ENCODE measurements around the gene JPH2.

JPH2 gene

GRCh38 chr20:44153636-44154043 is 33.3 kb downstream of the JPH2 start:
- Histone ChIP-seq H3K4me2 (ENCODE audit: low read depth, low read length) (no peak overlapping the region), H4K20me1 (ENCODE audit: insufficient read depth, low read length) (no peaks in the 10 kb centered on the region), H3K4me3 (ENCODE audit: low read length) (no peak overlapping the region), H3K79me2 (ENCODE audit: low read length) (no peaks in the 10 kb centered on the region), H3K27me3 (replicated peaks; ENCODE audit: insufficient read depth, low read length) (peaks cover 7% of the 10 kb centered on the region; the same call in 1 of the 2 replicates), H2AFZ (ENCODE audit: low read length) (no peak overlapping the region), H3K9me3 (replicated peaks; ENCODE audit: insufficient read depth, low read length) (no peaks in the 10 kb centered on the region), H3K9ac (ENCODE audit: low read length) (no peak overlapping the region), H3K4me1 (ENCODE audit: low read length) (no peaks in the 10 kb centered on the region), H3K9me2 (replicated peaks; ENCODE audit: insufficient read depth, low read length) (no peaks in the 10 kb centered on the region), H3K27ac (ENCODE audit: low read length) (no peak overlapping the region), H3K36me3 (replicated peaks; ENCODE audit: insufficient read depth, low read length) (no peaks in the 10 kb centered on the region), H3F3A (ENCODE audit: insufficient read depth, low read length) (no peaks in the 10 kb centered on the region)
- TF ChIP-seq EZH2 (optimal IDR thresholded peaks at IDR 0.05; ENCODE audit: low read depth, low read length) (no peak), EZH2phosphoT487 (IDR thresholded peaks at IDR 0.05; ENCODE audit: low read length) (no peak)
- TF ChIP-seq, protein P1, sequence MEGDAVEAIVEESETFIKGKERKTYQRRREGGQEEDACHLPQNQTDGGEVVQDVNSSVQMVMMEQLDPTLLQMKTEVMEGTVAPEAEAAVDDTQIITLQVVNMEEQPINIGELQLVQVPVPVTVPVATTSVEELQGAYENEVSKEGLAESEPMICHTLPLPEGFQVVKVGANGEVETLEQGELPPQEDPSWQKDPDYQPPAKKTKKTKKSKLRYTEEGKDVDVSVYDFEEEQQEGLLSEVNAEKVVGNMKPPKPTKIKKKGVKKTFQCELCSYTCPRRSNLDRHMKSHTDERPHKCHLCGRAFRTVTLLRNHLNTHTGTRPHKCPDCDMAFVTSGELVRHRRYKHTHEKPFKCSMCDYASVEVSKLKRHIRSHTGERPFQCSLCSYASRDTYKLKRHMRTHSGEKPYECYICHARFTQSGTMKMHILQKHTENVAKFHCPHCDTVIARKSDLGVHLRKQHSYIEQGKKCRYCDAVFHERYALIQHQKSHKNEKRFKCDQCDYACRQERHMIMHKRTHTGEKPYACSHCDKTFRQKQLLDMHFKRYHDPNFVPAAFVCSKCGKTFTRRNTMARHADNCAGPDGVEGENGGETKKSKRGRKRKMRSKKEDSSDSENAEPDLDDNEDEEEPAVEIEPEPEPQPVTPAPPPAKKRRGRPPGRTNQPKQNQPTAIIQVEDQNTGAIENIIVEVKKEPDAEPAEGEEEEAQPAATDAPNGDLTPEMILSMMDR (IDR thresholded peaks at IDR 0.05; ENCODE audit: low read length): no peak
- DNase-seq: no peak

DNA sequence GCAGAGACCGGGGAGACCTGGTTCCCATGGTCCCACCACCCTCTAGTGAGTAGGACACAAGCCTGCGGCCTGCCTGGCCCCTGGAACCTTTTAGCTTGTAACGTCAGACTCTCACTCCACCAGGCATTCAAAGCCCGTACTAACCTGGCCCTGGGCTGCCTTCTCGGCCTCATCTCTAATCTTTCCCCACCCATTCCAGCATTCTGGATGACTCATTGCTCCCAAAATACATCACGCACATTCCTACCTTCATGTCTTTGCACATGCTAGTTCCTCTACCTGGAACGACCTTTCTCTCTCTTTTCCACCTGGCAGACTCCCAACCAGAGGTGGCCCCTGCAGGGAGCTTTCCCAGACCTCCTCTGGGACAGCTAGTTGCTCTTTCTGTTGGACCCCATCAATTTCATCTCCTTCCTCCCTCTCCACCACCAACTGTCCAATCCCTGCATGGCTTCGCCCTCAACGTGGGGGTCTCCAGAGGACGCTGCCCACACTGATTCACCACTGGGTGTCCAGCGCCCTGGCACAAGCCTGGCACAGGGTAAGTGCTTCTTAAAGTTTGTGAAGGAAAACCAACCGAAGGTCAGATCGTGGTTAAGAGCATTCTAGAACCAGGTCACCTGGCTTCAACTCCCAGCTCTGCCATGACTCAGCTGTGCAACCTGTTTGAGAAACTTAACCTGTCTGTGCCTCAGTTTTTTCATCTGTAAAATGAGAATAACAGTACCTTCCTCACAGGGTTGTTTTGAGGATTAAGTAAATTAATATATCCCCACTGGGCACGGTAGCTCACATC is 35.2 kb downstream of the JPH2 start:
- no peak overlapping the region for H3K4me2 ChIP-seq (ENCODE audit: low read depth, low read length)
- H2AFZ ChIP-seq (ENCODE audit: low read length): no peak overlapping the region

GRCh38 chr20:44146272-44146671 is 40.7 kb downstream of the JPH2 start:
- no peak overlapping the region for H3K9ac ChIP-seq (ENCODE audit: low read length)
- H3K4me1 ChIP-seq (ENCODE audit: low read length): no peaks in the 10 kb centered on the region
- no peaks in the 10 kb centered on the region for H3K9me3 ChIP-seq (replicated peaks; ENCODE audit: insufficient read depth, low read length)
- H3F3A ChIP-seq (ENCODE audit: insufficient read depth, low read length): no peaks in the 10 kb centered on the region
- H3K4me3 ChIP-seq (ENCODE audit: low read length): no peak overlapping the region
- no peaks in the 10 kb centered on the region for H3K9me2 ChIP-seq (replicated peaks; ENCODE audit: insufficient read depth, low read length)
- H3K4me2 ChIP-seq (ENCODE audit: low read depth, low read length): no peak overlapping the region
- H3K27ac ChIP-seq (ENCODE audit: low read length): no peak overlapping the region
- no peak overlapping the region for H2AFZ ChIP-seq (ENCODE audit: low read length)
- TF ChIP-seq EZH2 (optimal IDR thresholded peaks at IDR 0.05; ENCODE audit: low read depth, low read length): no peak
- TF ChIP-seq, protein P1 (IDR thresholded peaks at IDR 0.05; ENCODE audit: low read length): no peak
- TF ChIP-seq EZH2phosphoT487 (IDR thresholded peaks at IDR 0.05; ENCODE audit: low read length): no peak
- no peak for DNase-seq
- H3K27me3 ChIP-seq (replicated peaks; ENCODE audit: insufficient read depth, low read length): peaks cover 5% of the 10 kb centered on the region; the same call in 1 of the 2 replicates
- H3K36me3 ChIP-seq (replicated peaks; ENCODE audit: insufficient read depth, low read length): no peaks in the 10 kb centered on the region
- no peaks in the 10 kb centered on the region for H4K20me1 ChIP-seq (ENCODE audit: insufficient read depth, low read length)
- no peaks in the 10 kb centered on the region for H3K79me2 ChIP-seq (ENCODE audit: low read length)

More for the DNA sequence above, 35.2 kb downstream of the JPH2 start:
- Histone ChIP-seq H3K27ac (ENCODE audit: low read length) (no peak overlapping the region), H3K79me2 (ENCODE audit: low read length) (no peaks in the 10 kb centered on the region), H3K4me1 (ENCODE audit: low read length) (no peaks in the 10 kb centered on the region), H3K27me3 (replicated peaks; ENCODE audit: insufficient read depth, low read length) (peaks cover 6% of the 10 kb centered on the region; the same call in 1 of the 2 replicates), H3K9ac (ENCODE audit: low read length) (no peak overlapping the region), H4K20me1 (ENCODE audit: insufficient read depth, low read length) (no peaks in the 10 kb centered on the region), H3F3A (ENCODE audit: insufficient read depth, low read length) (no peaks in the 10 kb centered on the region), H3K9me2 (replicated peaks; ENCODE audit: insufficient read depth, low read length) (no peaks in the 10 kb centered on the region), H3K4me3 (ENCODE audit: low read length) (no peak overlapping the region), H3K9me3 (replicated peaks; ENCODE audit: insufficient read depth, low read length) (no peaks in the 10 kb centered on the region), H3K36me3 (replicated peaks; ENCODE audit: insufficient read depth, low read length) (no peaks in the 10 kb centered on the region)
- TF ChIP-seq EZH2phosphoT487 (IDR thresholded peaks at IDR 0.05; ENCODE audit: low read length) (no peak), EZH2 (optimal IDR thresholded peaks at IDR 0.05; ENCODE audit: low read depth, low read length) (no peak)
- TF ChIP-seq, protein P1 (IDR thresholded peaks at IDR 0.05; ENCODE audit: low read length): no peak
- DNase-seq: no peak
